Measurements from ENCODE around the gene KCNAB1. TPM values are rescaled to one million over a fixed set of nuclear protein-coding genes. Genes with fewer than 3 reads are reported as not detected.

The KCNAB1 gene
- total RNA-seq, 1 experiment from 2014 or later: 1.4 TPM

DNA sequence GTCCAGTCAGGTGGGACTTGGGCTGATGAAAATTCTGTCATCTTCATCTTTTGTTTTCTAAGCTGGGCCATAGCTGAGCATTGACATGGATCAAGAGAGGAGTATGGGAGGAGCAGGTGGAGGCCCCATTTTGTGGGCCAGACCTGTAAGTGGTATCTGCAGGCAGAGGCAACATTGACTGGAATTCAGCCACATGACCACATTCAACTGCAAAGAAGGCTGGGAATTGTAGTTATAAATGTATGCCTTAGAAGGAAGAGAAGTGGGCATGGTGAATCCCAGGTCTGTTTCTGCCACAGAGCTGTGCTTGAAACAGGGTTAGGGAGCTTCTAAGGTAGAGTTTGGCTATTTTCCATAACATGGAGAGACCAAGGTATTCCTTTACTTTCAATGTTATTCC lies 11.4 kb downstream of the KCNAB1 start:
- Histone ChIP-seq H3K4me3 (no peak overlapping the region), H2AFZ (no peak overlapping the region), H3F3A (ENCODE audit: insufficient read depth, low read depth) (no peaks in the 10 kb centered on the region), H4K20me1 (ENCODE audit: insufficient read depth) (no peaks in the 10 kb centered on the region), H3K9me2 (ENCODE audit: insufficient read depth) (no peaks in the 10 kb centered on the region), H3K79me2 (ENCODE audit: low read depth) (no peaks in the 10 kb centered on the region), H3K9me3 (ENCODE audit: insufficient read depth, low read depth) (no peaks in the 10 kb centered on the region), H3K27me3 (ENCODE audit: insufficient read depth, low read depth) (no peaks in the 10 kb centered on the region), H3K4me1 (replicated peaks; ENCODE audit: insufficient read depth) (no peaks in the 10 kb centered on the region), H3K4me2 (no peak overlapping the region), H3K36me3 (ENCODE audit: low read depth) (no peaks in the 10 kb centered on the region), H3K27ac (no peak overlapping the region)
- CTCF ChIA-PET: no interaction called here
- TF ChIP-seq EZH2 (IDR thresholded peaks at IDR 0.05; ENCODE audit: low read depth): no peak
- TF ChIP-seq, protein P1, sequence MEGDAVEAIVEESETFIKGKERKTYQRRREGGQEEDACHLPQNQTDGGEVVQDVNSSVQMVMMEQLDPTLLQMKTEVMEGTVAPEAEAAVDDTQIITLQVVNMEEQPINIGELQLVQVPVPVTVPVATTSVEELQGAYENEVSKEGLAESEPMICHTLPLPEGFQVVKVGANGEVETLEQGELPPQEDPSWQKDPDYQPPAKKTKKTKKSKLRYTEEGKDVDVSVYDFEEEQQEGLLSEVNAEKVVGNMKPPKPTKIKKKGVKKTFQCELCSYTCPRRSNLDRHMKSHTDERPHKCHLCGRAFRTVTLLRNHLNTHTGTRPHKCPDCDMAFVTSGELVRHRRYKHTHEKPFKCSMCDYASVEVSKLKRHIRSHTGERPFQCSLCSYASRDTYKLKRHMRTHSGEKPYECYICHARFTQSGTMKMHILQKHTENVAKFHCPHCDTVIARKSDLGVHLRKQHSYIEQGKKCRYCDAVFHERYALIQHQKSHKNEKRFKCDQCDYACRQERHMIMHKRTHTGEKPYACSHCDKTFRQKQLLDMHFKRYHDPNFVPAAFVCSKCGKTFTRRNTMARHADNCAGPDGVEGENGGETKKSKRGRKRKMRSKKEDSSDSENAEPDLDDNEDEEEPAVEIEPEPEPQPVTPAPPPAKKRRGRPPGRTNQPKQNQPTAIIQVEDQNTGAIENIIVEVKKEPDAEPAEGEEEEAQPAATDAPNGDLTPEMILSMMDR (conservative IDR thresholded peaks at IDR 0.05): no peak
- no peak for DNase-seq
- intact Hi-C loops (cut with micrococcal nuclease; ENCODE audit: unreplicated experiment): loop anchor here (10.0 kb wide), 1 partner anchor 87 kb away; no protein-coding TSS in a partner anchor
- BruUV-seq (replicated peaks): no TSS peak
- POLR2A ChIA-PET (ENCODE audit: unreplicated experiment): no interaction called here

DNA sequence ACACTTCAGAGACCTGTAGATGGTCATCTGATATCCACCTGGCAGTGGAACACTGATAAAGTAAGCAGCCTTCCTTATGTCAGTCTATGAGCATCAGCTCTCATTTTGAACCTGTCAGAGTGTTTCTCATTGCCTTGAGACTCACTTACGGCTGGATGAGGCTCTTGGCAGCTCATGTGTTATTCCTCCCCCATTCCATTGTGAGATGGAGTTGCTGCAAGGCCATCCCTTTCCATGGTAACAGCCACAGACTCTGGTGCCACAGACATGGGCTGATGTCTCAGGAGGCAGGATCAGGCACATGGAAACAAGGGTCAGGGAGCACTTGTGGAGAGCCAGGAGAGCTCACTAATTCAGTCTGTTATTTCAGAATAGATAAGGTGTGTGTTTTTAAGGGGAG lies 11.9 kb downstream of the KCNAB1 start:
- Histone ChIP-seq H4K20me1 (ENCODE audit: insufficient read depth) (no peaks in the 10 kb centered on the region), H3K9me3 (ENCODE audit: insufficient read depth, low read depth) (no peaks in the 10 kb centered on the region), H3K36me3 (ENCODE audit: low read depth) (no peaks in the 10 kb centered on the region), H3K4me1 (replicated peaks; ENCODE audit: insufficient read depth) (no peaks in the 10 kb centered on the region), H3K27me3 (ENCODE audit: insufficient read depth, low read depth) (no peaks in the 10 kb centered on the region), H3K4me3 (no peak overlapping the region), H3K4me2 (no peak overlapping the region), H3F3A (ENCODE audit: insufficient read depth, low read depth) (no peaks in the 10 kb centered on the region), H3K27ac (no peak overlapping the region), H3K79me2 (ENCODE audit: low read depth) (no peaks in the 10 kb centered on the region), H3K9me2 (ENCODE audit: insufficient read depth) (no peaks in the 10 kb centered on the region), H2AFZ (no peak overlapping the region)
- no peak for DNase-seq
- intact Hi-C loops (cut with micrococcal nuclease; ENCODE audit: unreplicated experiment): loop anchor here (10.0 kb wide), 1 partner anchor 88 kb away; no protein-coding TSS in a partner anchor
- BruUV-seq (replicated peaks): no TSS peak
- no peak for TF ChIP-seq EZH2 (IDR thresholded peaks at IDR 0.05; ENCODE audit: low read depth)
- TF ChIP-seq, protein P1 (conservative IDR thresholded peaks at IDR 0.05): no peak
- ChIA-PET POLR2A (ENCODE audit: unreplicated experiment) (no interaction called here), CTCF (interaction anchor here (0.6 kb wide), 1 partner anchor 371 kb away, joined by 6 read pairs; no protein-coding TSS in a partner anchor)

DNA sequence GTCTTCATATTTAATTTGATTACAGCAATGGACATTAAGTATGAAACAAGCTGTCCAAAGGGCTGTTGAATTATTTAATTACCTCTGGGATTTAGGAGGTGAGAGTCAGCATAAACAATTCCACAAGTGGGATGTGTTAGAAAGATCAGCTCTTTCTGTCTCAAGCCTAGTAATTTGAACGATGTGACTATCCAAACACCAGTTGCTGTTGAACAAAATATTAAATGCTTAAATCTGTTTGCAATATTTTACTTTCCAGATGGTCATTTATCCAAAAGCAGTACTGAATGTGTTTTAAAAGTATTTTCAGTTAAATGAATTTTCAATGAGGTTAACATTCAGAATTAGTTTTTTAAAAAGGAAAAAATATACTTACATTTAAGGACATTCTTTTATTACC lies 12.7 kb downstream of the KCNAB1 start:
- H3K4me2 ChIP-seq: no peak overlapping the region
- no peaks in the 10 kb centered on the region for H3F3A ChIP-seq (ENCODE audit: insufficient read depth, low read depth)
- H3K9me2 ChIP-seq (ENCODE audit: insufficient read depth): no peaks in the 10 kb centered on the region
- no peak overlapping the region for H2AFZ ChIP-seq
- no peaks in the 10 kb centered on the region for H4K20me1 ChIP-seq (ENCODE audit: insufficient read depth)
- H3K4me3 ChIP-seq: no peak overlapping the region
- intact Hi-C loops (cut with micrococcal nuclease; ENCODE audit: unreplicated experiment): loop anchor here (10.0 kb wide), 1 partner anchor 88 kb away; no protein-coding TSS in a partner anchor
- H3K4me1 ChIP-seq (replicated peaks; ENCODE audit: insufficient read depth): no peaks in the 10 kb centered on the region
- ChIA-PET CTCF (interaction anchor here (0.6 kb wide), 1 partner anchor 372 kb away, joined by 6 read pairs; no protein-coding TSS in a partner anchor), POLR2A (ENCODE audit: unreplicated experiment) (no interaction called here)
- no peak overlapping the region for H3K27ac ChIP-seq
- TF ChIP-seq, protein P1 (conservative IDR thresholded peaks at IDR 0.05): no peak
- no peak for TF ChIP-seq EZH2 (IDR thresholded peaks at IDR 0.05; ENCODE audit: low read depth)
- DNase-seq: no peak
- H3K27me3 ChIP-seq (ENCODE audit: insufficient read depth, low read depth): no peaks in the 10 kb centered on the region
- BruUV-seq (replicated peaks): no TSS peak
- H3K36me3 ChIP-seq (ENCODE audit: low read depth): no peaks in the 10 kb centered on the region
- H3K79me2 ChIP-seq (ENCODE audit: low read depth): no peaks in the 10 kb centered on the region
- no peaks in the 10 kb centered on the region for H3K9me3 ChIP-seq (ENCODE audit: insufficient read depth, low read depth)

Data from PC-9 (cell line).